NCI-H69 (cell line): ENCODE results near the gene FOXJ3.

Experiments used
- DNase-seq: peaks from one replicate; lab custom pipeline; 2025; lab: John Stamatoyannopoulos, UW

Gene FOXJ3

DNA sequence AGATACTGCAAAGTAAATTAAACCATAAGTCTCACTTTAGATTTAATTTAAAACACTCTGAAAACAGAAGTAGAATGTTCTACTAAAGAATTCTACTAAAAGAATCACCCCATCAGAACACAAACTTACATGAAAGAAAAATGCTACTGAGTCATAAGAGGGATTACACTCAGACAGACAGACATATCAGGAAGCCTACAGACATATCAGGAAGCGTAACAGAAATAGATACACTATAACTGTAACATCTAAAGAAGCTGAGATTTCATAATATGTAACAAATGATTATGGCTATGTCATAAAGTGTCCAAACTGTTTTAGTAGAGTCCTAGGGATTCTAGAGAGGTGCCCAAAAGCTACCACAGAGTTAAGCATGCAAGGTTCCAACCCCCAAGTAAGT is 23.9 kb downstream of the FOXJ3 start:
- DNase-seq, result no peak

GRCh38 chr1:42306977-42307376 is 28.1 kb downstream of the FOXJ3 start:
- DNase-seq, result no peak

DNA sequence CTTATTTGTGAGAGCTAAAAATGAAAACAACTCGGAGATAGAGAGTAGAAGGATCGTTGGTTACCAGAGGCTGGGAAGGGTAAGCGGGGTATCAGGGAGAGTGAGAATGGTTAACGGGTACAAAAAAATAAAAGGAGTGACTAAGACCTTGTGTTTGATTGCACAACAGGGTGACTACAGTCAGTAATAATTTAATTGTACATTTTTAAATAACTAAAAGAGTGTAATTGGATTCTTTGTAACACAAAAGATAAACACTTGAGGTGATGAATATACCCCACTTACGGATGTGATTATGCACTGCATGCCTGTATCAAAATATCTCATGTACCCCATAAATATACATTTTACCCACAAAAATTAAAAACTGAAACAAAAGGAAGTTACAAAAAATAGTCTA is 29.4 kb downstream of the FOXJ3 start:
- no peak for DNase-seq

DNA sequence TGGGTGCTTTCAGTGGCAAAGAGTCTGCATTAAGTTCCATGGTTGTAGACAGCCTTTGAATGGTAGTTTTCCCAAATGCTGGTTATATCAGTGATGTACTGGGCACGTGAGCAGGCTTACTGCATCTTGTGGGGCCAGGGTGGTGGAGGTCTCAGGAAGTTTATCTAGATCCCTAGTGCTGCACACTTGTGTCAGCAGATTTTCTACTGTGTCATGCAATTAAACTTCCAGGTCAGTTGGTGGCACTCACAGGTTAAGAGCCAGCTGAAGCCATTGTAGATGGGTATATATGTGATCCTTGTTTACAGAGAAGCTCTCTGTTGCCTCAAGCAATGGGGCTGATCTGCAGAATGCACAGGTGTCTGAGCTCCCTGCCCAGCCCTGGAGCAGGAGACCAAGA is 33.0 kb downstream of the FOXJ3 start:
- DNase-seq, result no peak

DNA sequence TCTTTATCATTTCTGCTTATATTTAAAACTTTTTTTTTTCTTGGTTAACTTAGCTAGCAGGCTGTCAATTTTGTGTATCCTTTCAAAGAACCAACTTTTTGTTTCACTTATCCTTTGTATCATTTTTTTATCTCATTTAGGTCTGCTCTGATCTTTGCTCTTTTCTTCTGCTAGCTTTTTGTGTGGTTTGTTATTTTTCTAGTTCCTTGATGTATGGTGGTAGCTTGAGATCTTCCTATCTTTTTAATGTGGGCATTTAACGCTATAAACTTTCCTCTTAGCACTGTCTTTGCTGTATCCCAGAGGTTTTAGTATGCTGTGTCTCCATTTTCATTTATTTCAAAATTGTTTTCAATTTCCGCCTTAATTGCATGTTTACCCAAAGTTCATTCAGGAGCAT is 36.5 kb downstream of the FOXJ3 start:
- no peak for DNase-seq

- no peak for DNase-seq
These were observed 39.2 kb downstream of the FOXJ3 start for GRCh38 chr1:42295816-42296215.

DNA sequence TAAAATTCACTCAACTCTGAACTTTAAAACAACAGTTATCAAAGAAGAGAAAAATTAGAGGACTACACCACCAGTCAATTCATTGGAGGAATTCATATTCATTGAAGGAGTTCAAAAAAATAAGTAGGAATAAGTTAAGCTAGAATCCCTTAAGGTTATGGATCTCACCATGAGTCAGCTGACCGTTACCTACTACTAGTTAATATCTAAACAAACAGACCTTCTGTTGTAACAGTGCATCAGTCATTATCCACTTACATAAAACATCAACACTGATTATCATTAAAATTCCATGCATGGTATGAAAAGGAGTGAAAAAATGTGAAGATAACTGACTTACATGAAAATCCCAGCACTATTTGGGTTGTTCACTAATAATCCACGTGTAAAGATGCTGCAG is 44.9 kb downstream of the FOXJ3 start:
- DNase-seq, result no peak

DNA sequence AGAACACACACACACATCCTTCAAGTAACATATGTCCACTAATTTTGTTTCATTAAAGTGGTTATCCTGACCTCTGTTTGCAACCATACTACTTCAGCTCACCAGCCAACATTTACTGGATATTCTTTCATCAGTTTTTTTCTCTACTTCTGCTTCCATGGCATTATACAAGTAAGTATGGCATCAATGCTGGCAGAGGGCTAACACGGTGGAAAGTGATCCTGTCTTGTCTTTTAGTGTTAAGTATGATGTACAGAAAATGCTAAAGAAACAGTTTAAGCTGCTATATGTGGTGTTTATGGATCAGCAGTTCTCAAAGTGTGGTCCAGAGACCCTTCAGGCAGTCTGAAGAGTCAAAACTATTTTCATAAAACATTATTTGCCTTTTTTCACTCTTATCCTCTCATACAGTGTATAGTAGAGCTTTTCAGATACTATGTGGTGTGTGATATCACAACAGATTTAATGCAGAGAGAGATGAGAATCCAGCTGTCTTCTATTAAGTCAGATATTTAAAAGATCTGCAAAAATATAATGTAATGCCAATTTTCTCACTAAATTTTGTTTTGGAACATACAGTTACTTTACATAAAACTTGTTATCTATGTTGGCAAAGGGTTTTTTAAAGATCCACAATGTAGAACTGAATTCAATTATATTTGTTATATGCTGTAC is 46.6 kb downstream of the FOXJ3 start:
- no peak for DNase-seq

- DNase-seq, result no peak
These were observed 52.0 kb downstream of the FOXJ3 start for GRCh38 chr1:42282867-42283583.

- peak; percentile 7 for DNase-seq
These were observed 52.9 kb downstream of the FOXJ3 start for GRCh38 chr1:42282024-42282579.

DNA sequence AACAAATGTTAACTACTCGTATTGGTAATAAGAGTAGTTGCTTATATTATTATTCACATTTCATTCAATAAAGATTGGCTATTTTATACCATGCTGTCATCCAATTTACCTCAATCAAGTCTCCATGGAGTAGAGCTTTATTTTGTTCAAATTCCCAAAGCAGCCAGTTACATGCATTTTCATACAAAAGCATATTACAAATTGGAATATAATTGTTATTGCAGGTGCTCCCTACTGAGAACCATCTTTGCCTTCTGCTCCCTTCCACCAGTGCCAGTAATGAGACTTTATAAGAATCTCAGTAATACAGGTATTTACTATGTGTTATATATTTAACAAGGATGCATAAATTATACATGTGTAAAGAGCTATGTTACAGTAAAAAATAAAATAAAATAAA is 54.2 kb downstream of the FOXJ3 start:
- peak; percentile 3 for DNase-seq

DNA sequence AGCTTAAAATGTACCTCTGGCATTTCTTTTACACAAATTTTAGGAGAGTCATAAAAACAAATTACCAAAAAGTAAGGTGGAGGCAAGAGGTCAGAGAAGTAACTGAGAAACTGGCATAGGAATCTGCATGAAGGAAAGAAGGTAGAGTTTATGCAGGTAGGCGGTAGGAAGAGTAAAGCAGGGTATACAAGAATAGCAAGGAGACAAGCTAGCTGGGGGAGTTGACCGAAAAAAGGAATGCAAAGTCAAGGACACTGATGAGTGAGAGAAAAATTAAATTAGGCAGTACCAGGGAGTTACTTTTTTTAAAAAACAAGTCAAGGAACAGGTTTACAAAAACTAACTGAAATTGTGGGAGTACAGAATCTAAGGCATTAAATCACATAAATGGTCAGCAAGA is 56.0 kb downstream of the FOXJ3 start:
- DNase-seq, result no peak

DNA sequence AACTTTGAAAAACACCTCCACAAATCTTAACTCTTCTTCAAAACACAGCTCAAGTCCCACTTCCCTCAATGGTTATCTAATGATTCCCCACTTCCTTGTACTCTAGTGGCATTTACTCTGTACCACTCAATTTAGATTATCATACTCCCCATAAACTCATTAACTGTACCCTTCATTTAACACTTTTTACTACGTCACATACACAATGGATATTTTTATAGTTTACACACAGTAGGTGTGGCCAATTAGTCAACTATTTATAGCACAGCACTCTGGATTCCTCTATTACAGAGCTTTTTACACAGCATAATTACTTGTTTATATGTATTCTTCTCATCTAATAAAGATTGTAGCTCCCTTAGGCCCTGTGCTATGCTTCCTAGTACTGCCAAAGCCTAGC is 62.1 kb downstream of the FOXJ3 start:
- no peak for DNase-seq

DNA sequence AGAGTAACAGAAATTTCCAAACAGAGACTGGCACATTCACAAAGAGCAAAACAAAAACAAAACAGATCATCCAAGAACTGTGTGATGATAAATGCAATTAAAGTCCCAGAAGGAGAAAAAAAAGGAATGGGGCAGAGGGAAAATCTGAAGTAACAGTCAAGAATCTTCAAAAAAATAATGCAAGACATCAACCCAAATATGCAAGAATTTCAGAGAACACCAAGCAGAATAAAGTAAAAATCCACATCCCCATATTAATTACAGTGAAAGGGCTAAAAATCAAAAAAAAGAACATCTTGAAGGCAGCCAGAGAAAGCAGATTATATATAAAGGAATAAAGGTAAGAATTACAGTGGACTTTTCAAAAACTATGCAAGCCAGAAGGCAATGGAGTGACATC is 67.1 kb downstream of the FOXJ3 start:
- DNase-seq, result no peak

GRCh38 chr1:42266253-42267135 is 68.5 kb downstream of the FOXJ3 start:
- no peak for DNase-seq

GRCh38 chr1:42264511-42265190 is 70.4 kb downstream of the FOXJ3 start:
- no peak for DNase-seq

DNA sequence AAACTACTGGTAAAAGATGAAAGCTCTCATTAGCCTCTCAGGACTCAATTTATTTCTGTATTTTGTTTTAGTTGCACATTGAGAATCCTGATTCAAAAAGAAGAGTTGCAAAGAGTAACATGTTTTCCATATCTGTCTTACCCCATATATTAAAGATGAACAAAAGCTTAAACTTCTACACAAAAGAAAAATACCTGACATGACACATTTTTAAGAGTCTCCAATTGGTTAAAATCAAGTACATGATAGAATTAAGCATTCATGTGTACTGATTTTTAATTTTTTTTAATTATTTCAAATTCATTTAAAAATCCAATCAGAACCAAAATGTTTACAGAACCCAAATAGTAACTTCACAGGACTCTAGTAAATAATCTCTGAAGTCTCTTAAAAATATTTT is 72.0 kb downstream of the FOXJ3 start:
- no peak for DNase-seq

- no peak for DNase-seq
These were observed 74.5 kb downstream of the FOXJ3 start for GRCh38 chr1:42260376-42261070.

DNA sequence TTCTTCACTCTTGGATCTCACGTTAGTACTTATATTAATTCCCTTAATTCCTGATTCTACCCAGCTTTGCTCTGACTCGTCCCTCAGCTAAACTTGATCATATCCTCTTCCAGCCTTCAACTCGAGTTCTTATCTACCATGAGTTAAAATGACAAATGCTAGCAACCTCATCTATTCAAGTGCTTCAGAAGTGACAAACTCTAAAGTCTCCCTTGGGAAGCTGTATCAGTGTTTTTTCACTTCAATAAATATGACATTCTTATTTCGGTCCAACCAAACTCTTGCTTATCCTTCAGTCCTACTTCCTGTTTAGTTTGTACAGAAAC is 75.3 kb downstream of the FOXJ3 start:
- DNase-seq, result no peak

- DNase-seq, result no peak
These were observed 75.8 kb downstream of the FOXJ3 start for GRCh38 chr1:42259059-42259738.

GRCh38 chr1:42258218-42258617 is 76.8 kb downstream of the FOXJ3 start:
- no peak for DNase-seq
